ENCODE results near the gene ZBTB20. TPM values are rescaled to one million over a fixed set of nuclear protein-coding genes. Genes with fewer than 3 reads are reported as not detected.

Gene ZBTB20
- total and polyA plus RNA-seq, 2 donors (not counting 1 experiment from before 2014, with no cell fraction given), result 4.0 to 123 TPM

DNA sequence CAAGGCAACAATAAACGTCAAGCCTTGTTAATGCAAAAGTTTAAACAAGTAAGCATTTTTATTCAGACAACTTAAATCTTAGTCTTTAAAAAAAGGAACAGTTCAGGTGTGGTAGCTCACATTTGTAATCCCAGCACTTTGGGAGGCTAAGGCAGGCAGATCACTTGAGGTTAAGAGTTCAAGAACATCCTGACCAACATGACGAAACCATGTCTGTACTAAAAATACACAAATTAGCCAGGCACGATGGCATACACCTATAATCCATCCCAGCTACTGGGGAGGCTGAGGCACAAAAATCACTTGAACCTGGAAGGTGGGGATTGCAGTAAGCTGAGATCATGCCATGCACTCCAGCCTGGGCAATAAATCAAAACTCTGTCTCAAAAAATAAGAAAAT lies 19.9 kb downstream of the ZBTB20 start:
- H3K9ac ChIP-seq (ENCODE audit: low read length), result no peak overlapping the region
- Mint-ChIP-seq H3K9me3 (ENCODE audit: insufficient read depth) (peaks cover 2% of the 10 kb centered on the region), H3K27me3 (no peaks in the 10 kb centered on the region), H3K4me3 (no peak overlapping the region), H3K27ac (no peak overlapping the region), H3K4me1 (peaks cover 13% of the 10 kb centered on the region)
- WGBS (ENCODE audit: insufficient coverage), result no CpG with 5 or more reads among the region's 3 CpGs
- ATAC-seq (ENCODE audit: low read depth) (no peak), DNase-seq (no peak)
- H2AFZ ChIP-seq (ENCODE audit: insufficient read depth, low read depth, low read length, poor library complexity, severe bottlenecking), result no peak overlapping the region
- H3K9me3 ChIP-seq (ENCODE audit: control extremely low read depth in 1 of 3, control insufficient read depth in 2 of 3, insufficient read depth in 1 of 3, low read length in 2 of 3), result no peaks in the 10 kb centered on the region
- H3K4me2 ChIP-seq (replicated peaks; ENCODE audit: low read depth, low read length, poor library complexity, severe bottlenecking), result no peak overlapping the region
- no peak overlapping the region for H3K27ac ChIP-seq (ENCODE audit: low read length in 2 of 2)
- intact Hi-C loops (cut with micrococcal nuclease), result no loop called here
- TF ChIP-seq, protein P1, sequence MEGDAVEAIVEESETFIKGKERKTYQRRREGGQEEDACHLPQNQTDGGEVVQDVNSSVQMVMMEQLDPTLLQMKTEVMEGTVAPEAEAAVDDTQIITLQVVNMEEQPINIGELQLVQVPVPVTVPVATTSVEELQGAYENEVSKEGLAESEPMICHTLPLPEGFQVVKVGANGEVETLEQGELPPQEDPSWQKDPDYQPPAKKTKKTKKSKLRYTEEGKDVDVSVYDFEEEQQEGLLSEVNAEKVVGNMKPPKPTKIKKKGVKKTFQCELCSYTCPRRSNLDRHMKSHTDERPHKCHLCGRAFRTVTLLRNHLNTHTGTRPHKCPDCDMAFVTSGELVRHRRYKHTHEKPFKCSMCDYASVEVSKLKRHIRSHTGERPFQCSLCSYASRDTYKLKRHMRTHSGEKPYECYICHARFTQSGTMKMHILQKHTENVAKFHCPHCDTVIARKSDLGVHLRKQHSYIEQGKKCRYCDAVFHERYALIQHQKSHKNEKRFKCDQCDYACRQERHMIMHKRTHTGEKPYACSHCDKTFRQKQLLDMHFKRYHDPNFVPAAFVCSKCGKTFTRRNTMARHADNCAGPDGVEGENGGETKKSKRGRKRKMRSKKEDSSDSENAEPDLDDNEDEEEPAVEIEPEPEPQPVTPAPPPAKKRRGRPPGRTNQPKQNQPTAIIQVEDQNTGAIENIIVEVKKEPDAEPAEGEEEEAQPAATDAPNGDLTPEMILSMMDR (IDR thresholded peaks at IDR 0.05), result no peak
- TF ChIP-seq EZH2 (IDR thresholded peaks at IDR 0.05; ENCODE audit: borderline replicate concordance, insufficient read depth, low read depth, low read length, poor library complexity, severe bottlenecking), result no peak
- H3K27me3 ChIP-seq (replicated peaks in 1 of 4; ENCODE audit: control extremely low read depth in 1 of 4, control insufficient read depth in 3 of 4, insufficient read depth in 4 of 4, low read length in 3 of 4), result no peaks in the 10 kb centered on the region
- no peak overlapping the region for H3K4me3 ChIP-seq (ENCODE audit: control extremely low read depth in 1 of 5, extremely low read depth in 1 of 5, insufficient read depth in 1 of 5, low read depth in 2 of 5, low read length in 4 of 5)
- peaks cover 27% of the 10 kb centered on the region for H3K79me2 ChIP-seq (ENCODE audit: control insufficient read depth, insufficient read depth, low read length)
- peaks cover 12% of the 10 kb centered on the region for H4K20me1 ChIP-seq (ENCODE audit: control insufficient read depth, insufficient read depth, low read length, poor library complexity, severe bottlenecking)
- no peaks in the 10 kb centered on the region for H3K36me3 ChIP-seq (replicated peaks in 1 of 2; ENCODE audit: control extremely low read depth in 1 of 2, control insufficient read depth in 1 of 2, extremely low read depth in 1 of 2, insufficient read depth in 2 of 2, low read length in 1 of 2)
- CTCF ChIA-PET, result interaction anchor here (0.7 kb wide), 1 partner anchor 12 kb away, joined by 3 read pairs; no protein-coding TSS in a partner anchor
- H3K4me1 ChIP-seq (ENCODE audit: control insufficient read depth in 2 of 2, insufficient read depth in 2 of 2, low read length in 2 of 2), result no peaks in the 10 kb centered on the region
- POLR2A ChIA-PET, result no interaction called here

DNA sequence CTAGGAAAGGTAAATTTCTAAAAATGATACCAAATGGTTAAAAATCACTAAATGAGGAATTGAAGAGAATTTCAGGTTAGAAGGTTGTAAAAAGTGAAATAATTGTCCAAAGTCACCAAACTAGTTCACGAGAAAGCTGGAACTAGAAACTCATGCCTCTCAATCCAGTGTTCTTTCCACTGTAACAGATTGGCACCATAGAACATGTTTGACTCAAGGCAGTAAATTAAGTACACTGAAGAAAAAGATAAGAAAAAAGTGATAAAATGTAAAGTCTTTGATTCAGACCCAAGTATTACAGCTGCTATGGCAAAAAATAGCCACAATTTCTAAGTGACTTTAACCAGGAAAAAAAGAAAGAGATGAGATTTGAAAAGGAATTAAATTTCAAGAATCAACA lies 26.5 kb downstream of the ZBTB20 start:
- Histone ChIP-seq H3K4me3 (ENCODE audit: control extremely low read depth in 1 of 5, extremely low read depth in 1 of 5, insufficient read depth in 1 of 5, low read depth in 2 of 5, low read length in 4 of 5) (no peak overlapping the region), H2AFZ (ENCODE audit: insufficient read depth, low read depth, low read length, poor library complexity, severe bottlenecking) (no peak overlapping the region), H3K9me3 (ENCODE audit: control extremely low read depth in 1 of 3, control insufficient read depth in 2 of 3, insufficient read depth in 1 of 3, low read length in 2 of 3) (peaks cover 0 to 2% (median 0%) of the 10 kb centered on the region in 3 donors), H3K36me3 (replicated peaks in 1 of 2; ENCODE audit: control extremely low read depth in 1 of 2, control insufficient read depth in 1 of 2, extremely low read depth in 1 of 2, insufficient read depth in 2 of 2, low read length in 1 of 2) (no peaks in the 10 kb centered on the region), H3K27ac (ENCODE audit: low read length in 2 of 2) (no peak overlapping the region), H4K20me1 (ENCODE audit: control insufficient read depth, insufficient read depth, low read length, poor library complexity, severe bottlenecking) (peaks cover 9% of the 10 kb centered on the region), H3K4me2 (replicated peaks; ENCODE audit: low read depth, low read length, poor library complexity, severe bottlenecking) (no peak overlapping the region), H3K79me2 (ENCODE audit: control insufficient read depth, insufficient read depth, low read length) (peaks cover 46% of the 10 kb centered on the region), H3K27me3 (replicated peaks in 1 of 4; ENCODE audit: control extremely low read depth in 1 of 4, control insufficient read depth in 3 of 4, insufficient read depth in 4 of 4, low read length in 3 of 4) (no peaks in the 10 kb centered on the region), H3K9ac (ENCODE audit: low read length) (no peak overlapping the region), H3K4me1 (ENCODE audit: control insufficient read depth in 2 of 2, insufficient read depth in 2 of 2, low read length in 2 of 2) (peaks cover 0 to 4% of the 10 kb centered on the region in 2 donors)
- Mint-ChIP-seq H3K4me1 (peaks cover 20% of the 10 kb centered on the region), H3K4me3 (no peak overlapping the region), H3K27me3 (no peaks in the 10 kb centered on the region), H3K27ac (no peak overlapping the region), H3K9me3 (ENCODE audit: insufficient read depth) (no peaks in the 10 kb centered on the region)
- intact Hi-C loops (cut with micrococcal nuclease), result no loop called here
- ATAC-seq (ENCODE audit: low read depth) (no peak), DNase-seq (no peak)
- WGBS (ENCODE audit: insufficient coverage), result no CpG with 5 or more reads among the region's 1 CpG
- ChIA-PET POLR2A (no interaction called here), CTCF (no interaction called here)
- no peak for TF ChIP-seq EZH2 (IDR thresholded peaks at IDR 0.05; ENCODE audit: borderline replicate concordance, insufficient read depth, low read depth, low read length, poor library complexity, severe bottlenecking)
- TF ChIP-seq, protein P1 (IDR thresholded peaks at IDR 0.05), result no peak

Data from B cell (primary cell).